NCI-H146 treated with DMSO at 0.1 percent for 48 hours (cell line): ENCODE data around the gene CHCHD3.
"Not testable (repeated sequence)": the region's sequence is repeated elsewhere in the genome, so short reads cannot be mapped to it uniquely, and the experiment has no call there.

Experiments
- DNase-seq: peaks from one replicate; lab custom pipeline; 2025; ENCODE audit not compliant: unreplicated experiment; lab: John Stamatoyannopoulos, UW

Gene CHCHD3

DNA sequence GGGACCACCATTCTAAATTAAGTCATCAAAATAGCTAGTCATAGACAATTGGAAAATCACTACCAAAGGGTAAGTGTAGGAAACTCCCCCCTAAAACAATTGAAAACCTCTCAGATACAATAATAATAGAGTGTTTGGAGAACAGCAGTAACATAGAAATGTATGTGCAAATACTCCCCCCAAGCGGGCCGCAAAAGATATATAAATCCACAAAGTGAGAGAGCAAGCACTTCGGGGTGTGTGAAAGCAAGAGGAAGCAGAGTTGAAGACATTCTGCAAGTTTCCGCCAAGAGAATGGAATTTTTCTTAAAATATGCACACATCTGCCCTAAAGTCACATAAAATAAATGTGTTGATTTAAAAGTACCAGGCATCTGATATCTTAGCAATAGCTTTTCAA lies 33.3 kb downstream of the CHCHD3 start:
- DNase-seq, result no peak

DNA sequence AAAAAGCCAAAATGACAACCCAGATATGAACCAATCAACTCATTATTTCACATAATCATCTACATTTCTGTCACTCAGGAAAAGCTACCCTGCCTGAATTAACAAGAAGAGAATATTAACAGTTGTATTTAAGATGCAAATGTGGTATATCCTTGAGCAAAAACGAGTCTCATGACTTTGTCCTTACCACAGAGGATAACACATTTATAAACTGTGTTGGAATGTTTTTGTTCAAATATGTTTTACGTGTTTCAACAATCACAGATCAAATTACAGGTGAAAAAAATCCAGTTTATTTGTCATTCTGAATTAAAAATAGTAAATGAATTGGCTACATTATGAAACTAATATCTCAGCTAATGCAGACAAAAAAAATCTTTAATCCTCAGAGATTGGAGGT lies 34.6 kb downstream of the CHCHD3 start:
- DNase-seq, result no peak

DNA sequence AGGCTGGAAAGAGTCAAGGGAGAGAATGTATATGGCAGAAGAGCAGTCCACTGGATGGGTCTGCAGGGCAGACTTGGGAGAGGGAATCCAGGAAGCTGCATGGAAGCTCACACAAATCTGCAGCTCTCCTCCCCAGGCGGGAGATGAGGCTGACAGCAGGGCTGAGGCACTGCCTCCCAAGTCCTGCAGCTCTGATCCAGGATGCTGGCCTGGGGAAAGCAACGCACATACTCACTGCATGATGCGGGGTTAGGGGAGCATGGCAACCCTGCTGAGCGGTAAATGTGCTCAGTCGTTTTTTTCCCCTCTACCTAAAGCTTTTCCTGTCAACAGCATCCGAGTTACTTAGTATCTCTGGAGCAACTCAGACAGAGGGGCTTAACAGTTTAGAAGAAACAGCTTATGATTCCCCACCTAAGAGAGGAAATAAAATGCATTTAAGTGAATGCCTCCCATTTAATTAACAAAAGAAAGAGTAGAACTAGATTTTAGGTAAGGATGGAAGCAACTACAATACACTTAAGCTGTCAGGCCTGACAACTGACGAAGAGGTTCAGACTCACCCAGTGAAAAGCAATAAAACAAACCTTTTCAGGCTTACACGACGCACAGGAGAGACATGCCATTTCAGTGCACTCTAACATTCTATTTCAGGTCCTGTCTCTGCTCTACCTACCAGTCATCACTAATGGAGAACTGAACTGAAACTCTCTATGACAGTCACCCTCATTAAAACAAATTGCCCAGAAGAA lies 37.0 kb downstream of the CHCHD3 start:
- no peak for DNase-seq

DNA sequence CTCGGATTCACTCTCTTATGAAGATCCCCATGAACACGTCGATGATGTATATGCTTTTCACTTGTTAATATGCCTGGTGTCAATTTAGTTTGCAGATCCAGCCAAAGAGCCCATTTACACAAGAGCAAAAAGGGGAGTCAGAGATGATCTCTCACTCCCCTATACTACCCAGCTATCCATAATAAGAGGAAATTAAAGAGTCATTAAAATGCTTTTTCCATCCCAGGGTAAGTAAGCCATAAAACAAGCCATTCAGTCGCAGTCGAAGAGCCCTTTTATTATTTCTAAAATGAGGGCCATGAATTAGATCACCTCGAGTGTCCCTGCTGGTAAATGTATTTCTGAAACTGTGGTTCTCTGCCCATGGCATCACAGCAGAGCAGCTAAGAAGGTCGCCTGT lies 41.2 kb downstream of the CHCHD3 start:
- DNase-seq, result no peak

DNA sequence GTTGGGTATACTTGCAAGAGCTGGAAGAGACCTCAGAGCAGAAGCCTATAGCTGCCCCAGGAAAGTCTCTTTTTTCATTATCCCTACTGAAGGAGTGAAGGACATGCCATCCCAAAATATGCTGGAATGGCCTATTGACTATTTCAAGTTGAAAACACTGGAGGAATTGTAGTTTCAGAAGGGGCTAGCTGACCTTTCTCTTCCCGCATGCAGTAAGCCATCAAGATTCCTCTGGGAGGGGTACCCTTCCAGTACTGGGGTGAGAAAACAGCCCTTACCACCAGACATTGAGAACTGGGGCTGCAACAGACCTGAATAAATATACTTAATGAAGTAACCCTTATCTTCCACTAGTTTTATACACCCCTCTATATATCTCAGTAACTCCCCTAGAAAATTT lies 41.7 kb downstream of the CHCHD3 start:
- DNase-seq, result no peak

DNA sequence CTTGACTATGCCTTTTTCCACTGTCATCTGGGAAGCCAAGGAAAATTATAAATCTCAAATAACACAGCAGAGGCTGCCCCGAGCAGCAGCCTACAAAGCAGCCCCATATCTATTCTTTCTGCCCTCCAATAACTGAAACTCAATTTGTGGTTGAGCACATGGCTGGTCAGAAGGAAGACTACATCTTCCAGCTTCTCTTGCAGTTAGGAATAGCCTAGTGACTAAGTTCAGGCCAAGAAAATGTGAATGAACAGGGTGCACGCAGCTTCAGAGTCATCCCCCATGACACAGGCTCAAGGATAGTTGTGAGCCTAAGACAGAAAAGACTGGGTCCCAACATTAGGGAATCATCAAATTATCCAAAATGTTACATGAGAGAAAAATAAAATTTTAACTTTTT lies 42.3 kb downstream of the CHCHD3 start:
- DNase-seq, result no peak

DNA sequence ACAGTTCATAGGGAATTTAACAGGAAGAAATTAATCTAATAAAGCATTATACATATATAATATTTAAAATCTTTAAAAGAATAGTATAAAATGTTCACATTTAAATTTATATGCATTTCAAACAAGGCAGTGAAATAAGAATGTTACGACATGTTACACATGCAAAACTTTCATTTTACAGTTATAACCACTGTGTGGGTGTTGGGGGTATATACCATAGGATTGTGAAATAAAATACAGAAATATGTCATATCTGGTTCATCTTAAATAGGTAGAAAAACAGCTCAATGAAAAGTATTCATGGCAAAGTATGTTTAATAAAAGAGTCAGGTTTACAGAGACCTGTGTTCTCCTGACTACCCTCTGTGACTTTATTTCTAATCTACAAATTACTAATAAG lies 45.6 kb downstream of the CHCHD3 start:
- DNase-seq, result no peak

DNA sequence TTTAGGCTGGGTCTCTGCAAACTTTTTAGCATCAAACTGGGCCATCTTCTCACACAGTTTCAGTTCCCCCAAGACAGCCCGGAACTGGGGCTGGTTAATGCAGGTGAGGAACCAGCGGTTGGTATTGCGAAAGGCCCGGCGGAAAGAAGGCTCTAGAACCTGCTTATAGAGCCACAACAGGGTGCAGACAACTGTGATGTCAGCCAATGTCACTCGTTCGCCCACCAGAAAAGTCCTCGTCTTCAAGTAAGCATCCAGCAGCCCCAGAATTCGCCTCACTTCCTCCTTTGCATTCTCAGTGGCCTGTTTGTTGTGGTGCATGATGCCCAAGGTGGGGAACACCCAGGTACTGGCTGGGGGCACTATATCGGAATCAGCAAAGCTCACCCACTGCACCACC lies 46.6 kb downstream of the CHCHD3 start:
- DNase-seq, result not testable (repeated sequence)

DNA sequence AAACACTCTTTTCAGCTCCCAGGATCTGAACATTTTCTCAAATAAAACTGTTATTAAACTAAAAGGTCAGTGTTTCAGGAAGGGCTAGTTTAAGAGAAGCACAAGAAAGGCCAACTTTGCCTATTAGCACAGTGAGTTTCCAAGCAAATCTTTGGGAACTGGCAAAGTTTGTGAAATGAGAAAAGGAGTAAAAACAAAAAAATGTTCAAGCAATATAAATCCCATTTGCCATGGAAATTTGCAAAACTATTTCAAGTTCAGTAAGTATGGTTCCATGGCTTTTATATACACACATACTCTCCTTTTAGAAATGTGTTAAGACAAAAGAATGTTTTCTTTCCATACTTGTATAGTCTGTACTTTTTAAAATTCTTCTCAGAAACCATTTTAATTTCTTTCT lies 51.5 kb downstream of the CHCHD3 start:
- no peak for DNase-seq

DNA sequence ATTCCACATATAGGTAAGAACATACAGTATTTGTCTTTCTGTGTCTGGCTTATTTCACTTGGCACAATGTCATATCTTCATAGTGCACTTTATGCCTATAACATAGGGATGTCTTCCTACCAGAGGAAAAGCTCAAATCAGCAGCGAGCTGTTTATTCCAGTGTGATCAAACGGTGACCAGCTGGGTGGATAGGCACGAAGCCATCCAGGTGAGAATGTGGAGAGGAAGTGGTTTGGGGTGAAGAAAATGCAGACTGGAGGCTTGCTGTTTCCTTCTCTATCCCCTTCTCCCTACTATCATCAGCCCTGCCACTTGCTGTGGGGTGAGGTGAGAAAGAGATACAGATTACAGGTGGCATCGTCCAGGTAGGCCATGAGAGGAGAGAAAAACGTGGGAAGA lies 52.4 kb downstream of the CHCHD3 start:
- DNase-seq, result no peak

DNA sequence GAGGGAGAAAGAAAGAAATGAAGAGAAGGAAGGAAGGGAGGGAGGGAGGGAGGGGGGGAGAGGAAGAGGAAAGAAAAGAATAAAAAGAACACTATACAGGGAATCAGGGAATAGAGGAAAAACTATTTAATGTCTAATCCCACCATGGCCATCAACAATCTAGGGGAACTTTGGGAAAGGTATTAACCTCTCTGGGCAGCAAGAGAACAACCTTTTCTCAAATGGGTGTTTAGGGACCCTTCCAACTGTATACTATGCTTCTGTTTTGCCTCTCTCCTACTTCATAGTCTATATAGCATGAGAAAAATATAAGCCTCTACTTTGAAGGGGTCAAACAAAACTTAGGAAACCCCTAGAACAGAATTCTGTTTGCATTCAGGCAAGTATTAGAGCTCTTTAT lies 54.5 kb downstream of the CHCHD3 start:
- no peak for DNase-seq

DNA sequence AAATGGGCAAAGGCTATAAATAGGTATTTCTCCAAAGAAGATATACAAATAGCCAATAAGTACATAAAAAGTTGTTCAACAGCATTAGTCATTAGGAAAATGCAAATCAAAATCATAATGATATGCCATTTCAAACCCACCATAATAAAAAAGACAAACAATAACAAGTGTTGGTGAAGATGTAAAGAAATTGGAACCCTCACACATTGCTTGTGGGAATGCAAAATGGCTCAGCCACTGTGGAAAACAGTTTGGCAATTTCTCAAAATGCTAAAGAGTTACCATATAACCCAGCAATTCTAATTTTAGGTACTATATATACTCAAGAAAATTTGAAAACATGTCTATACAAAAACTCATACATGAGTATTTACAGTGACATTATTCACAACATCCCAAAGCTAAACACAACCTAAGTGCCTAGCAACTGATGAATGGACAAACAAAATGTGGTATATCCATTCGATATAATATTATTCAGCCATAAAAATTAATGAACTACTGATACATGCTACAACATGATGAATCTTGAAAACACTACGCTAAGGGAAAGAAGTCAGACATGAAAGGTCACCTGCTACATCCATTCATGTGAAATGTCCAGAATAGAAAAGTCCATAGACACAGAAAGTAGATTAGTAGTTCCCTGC lies 55.6 kb downstream of the CHCHD3 start:
- DNase-seq, result no peak

DNA sequence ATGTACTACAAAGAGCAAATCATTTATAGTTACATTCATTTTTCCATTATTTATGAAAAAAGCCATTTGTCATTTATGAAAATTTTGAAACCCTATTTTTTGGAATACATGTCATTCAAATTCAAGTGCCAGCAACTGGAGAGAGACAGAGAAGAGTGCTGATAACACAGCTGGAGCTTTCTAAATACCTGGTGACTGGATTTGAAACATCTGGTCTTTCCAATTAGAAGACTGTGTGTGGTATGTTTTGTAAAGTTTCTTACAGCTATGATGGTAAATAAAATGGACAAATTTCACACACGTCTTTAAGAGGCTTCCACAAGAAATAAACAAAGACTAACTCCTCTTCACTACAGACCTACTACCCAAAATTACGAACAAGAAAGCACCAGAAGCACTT lies 56.8 kb downstream of the CHCHD3 start:
- no peak for DNase-seq

DNA sequence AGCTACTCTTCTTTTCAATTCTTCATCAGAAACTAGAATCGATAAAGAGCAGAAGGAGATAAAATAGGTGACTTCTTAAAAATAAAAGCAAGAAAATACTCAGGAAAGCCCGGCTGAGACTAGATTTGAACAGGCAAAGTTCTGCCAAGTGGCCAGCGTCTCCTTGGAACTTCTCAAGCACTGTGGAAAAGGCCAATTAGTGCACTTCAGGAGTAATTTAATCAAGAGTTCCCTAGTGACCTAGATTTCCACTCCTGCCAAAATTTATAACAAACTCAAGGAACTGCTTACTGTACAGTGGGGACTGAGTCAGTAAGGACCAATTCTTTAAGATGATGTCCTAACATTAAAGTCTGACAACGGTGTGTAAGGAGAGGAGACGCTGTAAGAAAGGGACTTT lies 57.3 kb downstream of the CHCHD3 start:
- DNase-seq, result no peak

DNA sequence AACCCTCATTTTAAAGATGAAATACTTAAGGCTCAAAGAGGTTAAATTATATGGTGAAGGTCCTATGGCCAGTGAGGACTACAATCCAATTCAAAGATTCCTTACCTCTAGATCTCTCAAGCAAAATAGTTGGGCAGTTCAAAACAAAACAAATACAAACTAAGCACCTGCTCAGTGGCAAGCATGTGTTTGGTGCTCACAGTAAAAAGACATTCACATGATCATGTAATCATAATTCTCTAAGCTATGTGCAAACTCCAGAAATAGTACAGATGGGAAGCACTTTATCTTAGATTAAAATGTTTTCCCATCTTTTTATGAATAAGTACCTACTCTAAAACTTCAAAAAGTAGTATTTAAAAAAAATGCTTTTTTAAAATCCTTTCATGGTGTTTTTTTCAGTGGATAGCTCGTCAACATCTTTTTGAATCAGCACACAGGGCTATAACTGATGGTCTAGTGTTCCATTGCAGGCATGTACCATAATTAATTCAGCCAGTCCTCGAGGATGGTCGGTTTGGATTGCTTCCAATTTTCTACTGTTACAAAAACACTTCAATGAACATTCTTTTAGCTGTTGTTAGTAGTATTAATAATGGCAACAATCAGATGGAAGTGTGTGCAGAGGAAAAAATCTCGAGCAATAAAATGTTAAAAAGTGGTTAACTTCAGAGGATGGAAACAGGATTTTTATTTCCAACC lies 58.4 kb downstream of the CHCHD3 start:
- DNase-seq, result no peak

DNA sequence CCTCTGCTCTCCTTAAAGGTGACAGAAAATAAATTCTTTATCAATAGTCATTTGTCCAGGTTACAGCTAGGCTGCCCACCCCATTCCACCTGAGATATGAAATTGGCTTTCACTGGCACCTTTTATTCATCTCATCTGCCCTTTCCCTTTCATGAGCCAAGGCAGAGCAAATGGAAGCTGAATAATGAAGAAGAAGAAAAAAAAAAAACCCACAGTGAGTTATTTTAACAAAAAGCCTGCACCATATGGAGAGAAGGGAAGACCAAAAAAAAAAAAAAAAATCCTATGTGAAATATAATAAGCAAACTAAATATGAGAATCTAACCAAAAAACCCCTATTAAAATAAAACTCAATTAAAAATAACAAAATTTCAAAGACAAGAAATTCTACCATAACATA lies 59.2 kb downstream of the CHCHD3 start:
- no peak for DNase-seq

DNA sequence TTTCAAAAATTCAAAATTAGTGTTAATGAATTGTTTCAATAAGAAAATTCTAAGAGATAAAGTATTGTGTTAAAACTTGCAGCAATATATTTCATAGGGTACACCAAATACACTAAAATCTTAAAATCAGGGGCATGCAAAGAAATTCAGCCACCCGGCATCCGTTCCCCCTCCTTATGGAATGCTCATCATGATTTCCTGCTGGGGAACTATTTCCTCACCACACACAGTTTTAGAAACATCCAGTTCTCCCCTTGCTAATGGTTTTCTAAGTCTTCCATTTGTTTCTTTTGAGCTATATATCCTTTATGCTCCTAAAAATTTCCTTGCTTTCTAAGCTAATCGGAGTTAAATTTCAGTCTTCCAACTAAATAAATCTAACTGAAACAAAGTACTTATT lies 60.7 kb downstream of the CHCHD3 start:
- no peak for DNase-seq

DNA sequence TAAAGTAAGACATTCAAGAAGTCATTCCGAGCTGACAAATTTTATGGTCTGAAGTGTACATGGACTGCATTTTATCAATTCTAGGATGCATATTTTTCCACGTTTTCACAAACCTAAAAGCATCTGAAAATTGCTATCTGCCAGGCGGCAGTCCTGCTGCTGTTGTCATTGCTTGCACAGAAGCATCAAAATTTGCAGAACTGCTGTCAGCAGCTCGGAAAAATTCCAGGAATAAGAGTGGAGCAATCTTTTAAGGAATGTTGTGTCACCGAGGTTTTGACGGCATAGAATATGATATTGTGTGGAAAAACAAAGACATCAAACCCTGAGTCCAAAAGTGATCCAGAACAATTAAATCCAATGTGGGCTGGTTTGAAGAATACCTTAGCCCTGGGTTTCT lies 61.4 kb downstream of the CHCHD3 start:
- no peak for DNase-seq

DNA sequence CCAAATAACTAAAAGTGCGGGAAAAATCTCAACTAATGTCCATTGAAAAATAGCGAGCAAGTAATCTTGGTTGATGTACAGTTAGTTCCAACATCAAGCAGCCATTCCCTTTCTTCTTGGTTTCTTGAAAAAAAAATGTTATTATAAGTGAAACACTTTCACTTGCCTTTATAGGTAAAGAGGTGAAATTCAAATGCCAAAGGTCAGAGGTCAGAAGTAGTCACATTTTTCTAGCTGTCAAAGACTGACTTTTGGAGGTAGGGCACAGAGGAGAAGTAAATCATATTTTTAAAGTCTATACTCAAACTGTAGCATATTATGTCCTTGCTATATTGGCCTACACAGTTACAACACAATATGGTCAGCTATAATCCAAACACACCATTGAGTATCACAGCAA lies 62.3 kb downstream of the CHCHD3 start:
- DNase-seq, result no peak

DNA sequence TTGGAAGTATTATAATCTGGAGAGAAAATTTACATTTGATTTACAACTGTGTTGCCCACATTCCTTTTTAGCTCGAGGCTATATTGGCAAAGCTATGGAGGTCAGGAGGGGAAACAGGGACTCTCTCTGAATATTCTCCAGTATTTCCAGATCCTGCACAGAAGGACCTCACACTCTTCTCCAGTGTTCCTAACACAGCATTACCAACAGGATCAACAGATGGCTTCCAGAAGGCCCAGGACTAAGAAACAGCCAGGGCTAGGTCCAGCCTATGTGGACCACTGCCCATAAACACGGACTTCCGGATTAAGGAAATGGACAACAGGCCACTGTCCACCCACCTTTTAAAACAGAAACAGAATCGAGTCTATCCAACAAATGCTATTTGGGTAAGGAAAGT lies 65.3 kb downstream of the CHCHD3 start:
- no peak for DNase-seq

DNA sequence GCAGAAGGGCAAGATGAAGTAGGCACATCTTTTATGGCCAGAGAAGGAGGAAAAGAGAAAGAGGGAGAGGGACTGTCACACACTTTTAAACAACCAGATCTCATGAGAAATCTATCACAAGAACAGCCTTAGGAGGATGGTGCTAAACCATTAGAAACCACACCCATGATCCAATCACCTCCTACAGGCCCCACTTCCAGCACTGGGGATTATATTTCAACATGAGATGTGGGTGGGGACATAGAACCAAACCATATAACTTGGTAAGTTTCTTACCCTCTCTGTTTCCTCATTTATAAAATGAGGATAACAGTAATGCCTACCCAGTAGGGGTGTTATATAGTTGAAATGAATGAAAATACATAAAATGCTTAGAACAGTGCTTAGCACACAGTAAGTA lies 66.0 kb downstream of the CHCHD3 start:
- no peak for DNase-seq

DNA sequence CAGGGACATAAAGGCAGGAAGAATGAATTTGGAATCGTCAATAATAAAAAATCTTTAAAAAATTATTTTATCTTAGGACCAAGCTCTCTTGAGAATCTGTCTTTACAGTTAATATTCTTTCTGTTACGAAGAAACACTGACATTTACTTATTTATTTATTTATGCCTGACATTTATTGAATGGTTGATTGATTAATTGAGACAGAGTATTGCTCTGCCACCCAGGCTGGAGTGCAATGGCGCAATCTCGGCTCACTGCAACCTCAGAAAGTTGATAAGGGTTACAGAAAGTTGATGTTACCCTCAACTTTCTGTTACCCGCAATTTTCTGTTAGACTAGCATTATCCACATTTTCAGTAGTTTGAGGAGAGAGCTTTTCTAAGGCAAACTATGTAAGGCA lies 70.1 kb downstream of the CHCHD3 start:
- no peak for DNase-seq
